NCI-H146 treated with DMSO at 0.1 percent for 48 hours (cell line): Measurements from ENCODE around the gene TKFC.
"Not testable (repeated sequence)": the region's sequence is repeated elsewhere in the genome, so short reads cannot be mapped to it uniquely, and the experiment has no call there.

Experiments
- DNase-seq: peaks from one replicate; lab custom pipeline; 2025; ENCODE audit not compliant: unreplicated experiment; lab: John Stamatoyannopoulos, UW

The TKFC gene

GRCh38 chr11:61362542-61362875 lies 29.5 kb downstream of the TKFC start:
- peak; percentile 52 for DNase-seq

DNA sequence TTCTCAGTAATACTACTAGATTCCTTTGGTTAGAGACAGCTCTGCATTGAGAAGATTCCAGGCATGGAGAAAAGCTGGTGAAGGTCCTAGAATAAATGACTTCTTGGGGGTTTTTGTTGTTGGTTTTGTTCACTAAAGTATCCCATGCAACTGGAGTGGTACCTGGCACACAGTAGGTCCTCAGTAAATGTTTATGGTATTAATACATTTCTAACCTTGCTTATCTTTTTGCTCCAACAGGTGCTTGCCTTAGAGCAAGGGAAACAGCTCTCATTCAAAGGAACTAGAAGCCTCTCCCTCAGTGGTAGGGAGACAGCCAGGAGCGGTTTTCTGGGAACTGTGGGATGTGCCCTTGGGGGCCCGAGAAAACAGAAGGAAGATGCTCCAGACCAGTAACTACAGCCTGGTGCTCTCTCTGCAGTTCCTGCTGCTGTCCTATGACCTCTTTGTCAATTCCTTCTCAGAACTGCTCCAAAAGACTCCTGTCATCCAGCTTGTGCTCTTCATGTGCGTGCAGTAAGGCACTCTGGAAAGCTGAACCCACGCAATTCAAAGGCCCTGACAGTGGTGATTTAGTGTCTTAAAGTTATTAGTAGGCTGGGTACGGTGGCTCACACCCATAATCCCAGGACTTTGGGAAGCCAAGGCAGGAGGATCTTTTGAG lies 31.1 kb downstream of the TKFC start:
- no peak for DNase-seq

DNA sequence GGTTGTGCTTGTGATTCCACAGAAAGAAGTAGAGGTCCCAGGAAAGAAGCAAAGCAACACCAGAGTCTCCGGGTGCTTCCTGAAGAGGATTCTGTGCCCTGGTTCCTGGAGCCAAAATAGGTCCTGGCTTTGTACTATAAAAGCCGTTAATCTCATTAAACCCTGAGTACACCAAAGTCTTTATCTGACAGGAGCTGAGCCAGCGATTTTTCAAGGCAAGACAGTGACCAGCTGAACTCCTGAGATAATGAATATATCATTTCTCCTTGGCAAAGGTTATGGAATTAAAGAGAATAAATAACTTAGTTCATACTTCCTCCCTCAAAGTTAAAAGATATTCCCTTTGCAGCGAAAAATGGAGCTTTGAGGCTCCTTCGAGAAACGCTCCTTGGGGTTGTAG lies 34.4 kb downstream of the TKFC start:
- no peak for DNase-seq

GRCh38 chr11:61368646-61369045 lies 35.6 kb downstream of the TKFC start:
- no peak for DNase-seq

DNA sequence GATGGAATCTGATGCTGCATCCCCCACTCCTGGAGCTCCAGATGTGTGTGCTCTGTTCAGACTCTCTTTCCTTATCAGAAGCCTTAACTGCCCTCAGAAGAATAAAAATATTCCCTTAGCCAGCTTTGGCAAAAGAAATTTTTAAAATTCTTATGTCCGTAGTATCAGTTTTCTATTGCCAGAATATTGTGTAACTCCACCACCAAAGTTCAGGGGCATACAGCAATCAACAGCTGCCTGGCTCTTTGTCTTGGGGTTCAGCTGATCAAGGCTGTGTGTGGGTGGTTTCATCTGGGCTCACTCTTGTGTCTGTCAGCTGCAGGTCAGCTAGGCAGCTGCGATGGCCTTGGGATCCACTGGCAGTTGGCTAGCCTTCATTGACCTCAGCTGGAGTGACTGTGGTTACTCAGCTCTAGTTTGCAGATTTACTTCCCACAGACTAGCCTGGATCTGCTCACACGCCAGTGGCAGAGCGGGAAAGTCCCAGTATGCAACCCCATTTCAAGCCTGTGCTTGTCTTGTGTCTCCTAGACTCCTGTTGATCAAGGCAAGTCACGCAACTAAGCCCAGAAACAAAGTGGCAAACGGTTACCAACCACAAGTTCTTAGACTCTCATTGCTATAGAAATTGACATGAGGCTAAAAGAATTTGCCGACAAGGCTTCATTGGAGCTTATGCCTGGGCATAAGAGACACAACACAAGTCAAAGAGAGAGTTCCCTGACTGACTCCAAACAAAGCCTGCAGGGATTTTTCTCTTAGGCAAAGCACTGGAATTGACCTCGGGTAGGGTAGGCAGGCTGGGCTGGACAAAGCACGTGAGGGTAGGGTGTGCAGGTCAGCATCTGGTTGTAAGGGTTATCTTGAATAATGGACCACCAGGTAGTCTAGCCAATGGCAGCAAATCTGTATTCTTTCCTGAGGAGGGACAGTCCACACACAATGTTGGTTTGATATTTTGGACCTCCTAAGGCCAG lies 36.6 kb downstream of the TKFC start:
- no peak for DNase-seq

DNA sequence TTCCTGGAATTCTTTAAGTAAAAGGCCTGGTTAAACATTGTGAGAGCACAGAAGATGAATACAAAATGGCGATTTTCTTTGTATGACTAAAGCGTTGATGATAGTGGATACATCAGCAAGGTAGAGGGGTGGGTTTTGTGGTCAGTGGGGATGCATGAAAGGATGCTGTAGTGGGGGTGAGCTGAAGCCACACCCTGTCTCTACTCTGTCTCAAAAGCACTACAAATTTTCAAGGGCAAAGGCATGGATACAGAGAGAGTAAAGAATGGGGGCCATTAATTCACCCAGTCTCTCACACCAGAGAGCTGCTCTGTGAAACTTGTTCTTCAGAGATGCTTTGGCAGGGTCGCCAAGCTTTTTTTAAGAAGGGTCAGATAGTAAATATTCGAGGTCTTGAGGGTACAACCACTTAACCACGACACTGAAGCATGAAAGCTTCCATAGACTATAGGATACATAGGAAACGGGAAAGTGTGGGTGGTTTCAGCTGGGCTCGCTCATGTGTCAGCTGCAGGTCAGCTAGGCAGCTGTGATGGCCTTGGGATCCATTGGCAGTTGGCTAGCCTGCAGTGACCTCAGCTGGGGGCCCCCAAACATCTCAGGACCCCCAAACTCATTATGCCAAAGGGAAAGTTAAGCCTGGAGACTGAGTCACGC lies 37.4 kb downstream of the TKFC start:
- DNase-seq = no peak

GRCh38 chr11:61372659-61373420 lies 39.8 kb downstream of the TKFC start:
- no peak for DNase-seq

- no peak for DNase-seq
Observed at GRCh38 chr11:61375761-61376108, 42.7 kb downstream of the TKFC start.

DNA sequence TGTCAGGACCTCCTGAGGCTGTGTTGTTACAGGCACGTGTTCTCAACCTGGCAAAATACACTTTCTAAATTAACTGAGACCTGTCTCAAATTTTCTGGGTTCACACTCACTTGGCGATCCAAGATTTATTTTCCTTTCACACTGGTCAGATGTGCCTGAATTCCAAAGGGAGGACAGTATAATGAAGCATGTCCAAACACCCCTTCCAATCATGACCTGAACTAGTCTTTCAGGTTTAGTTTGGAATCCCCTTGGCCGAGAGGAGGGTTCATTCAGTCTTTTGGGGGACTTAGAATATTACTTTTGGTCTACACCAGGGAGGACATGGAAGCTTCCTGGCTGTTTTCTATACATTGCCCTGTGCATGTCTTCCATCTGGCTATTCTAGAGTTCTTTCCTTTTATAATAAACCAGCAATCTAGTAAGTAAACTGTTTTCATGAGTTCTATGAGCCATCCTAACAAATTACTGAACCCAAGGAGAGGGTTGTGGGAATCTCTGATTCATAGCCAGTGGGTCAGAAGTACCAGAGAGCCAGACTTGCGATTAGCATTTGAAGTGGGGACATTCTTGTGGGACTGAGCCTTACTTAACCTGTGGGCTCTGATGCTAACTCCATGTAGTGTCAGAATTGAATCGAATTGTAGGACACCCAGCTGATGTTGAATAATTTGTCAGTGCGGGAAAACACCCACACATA lies 44.6 kb downstream of the TKFC start:
- no peak for DNase-seq

GRCh38 chr11:61378713-61379313 lies 45.8 kb downstream of the TKFC start:
- no peak for DNase-seq

DNA sequence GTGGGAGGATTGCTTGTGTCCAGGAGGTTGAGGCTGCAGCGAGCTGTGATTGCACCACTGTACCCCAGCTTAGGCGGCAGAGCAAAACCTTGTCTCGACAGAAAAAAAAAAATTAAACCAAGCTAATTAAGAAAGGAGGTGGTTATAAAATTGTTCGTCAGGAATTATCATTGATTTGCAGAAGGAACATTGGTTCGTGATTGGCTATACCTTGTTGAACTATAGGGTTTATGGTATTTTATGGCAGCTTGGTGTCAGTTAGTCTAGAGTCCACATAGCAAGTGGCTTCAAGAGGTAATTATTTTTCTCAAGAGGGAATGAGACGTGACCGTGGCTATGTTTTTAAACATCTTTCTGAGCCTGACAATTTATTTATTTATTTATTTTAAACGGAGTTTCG lies 47.9 kb downstream of the TKFC start:
- DNase-seq = no peak

DNA sequence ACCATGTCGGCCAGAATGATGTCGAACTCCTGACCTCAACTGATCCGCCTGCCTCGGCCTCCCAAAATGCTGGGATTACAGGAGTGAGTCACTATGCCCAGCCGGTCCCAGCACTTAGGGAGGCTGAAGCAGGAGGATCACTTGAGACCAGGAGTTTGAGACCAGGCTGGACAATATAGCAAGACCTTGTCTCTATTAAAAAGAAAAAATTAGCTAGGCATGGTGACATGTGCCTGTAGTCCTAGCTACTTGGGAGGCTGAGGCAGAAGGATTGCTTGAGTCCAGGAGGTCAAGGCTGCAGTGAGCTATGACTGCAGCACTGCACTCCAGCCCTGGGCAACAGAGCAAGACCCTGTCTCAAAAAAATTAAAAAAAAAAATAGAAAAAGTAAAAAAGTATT lies 50.8 kb downstream of the TKFC start:
- not testable (repeated sequence) for DNase-seq

- DNase-seq = peak; percentile 79
Observed at GRCh38 chr11:61384271-61385242, 51.5 kb downstream of the TKFC start.

- DNase-seq = no peak
Observed at GRCh38 chr11:61390161-61390560, 57.1 kb downstream of the TKFC start.

GRCh38 chr11:61392981-61393595 lies 60.1 kb downstream of the TKFC start:
- no peak for DNase-seq
